ENCODE measurements around the gene CLSTN2. TPM values are rescaled to one million over a fixed set of nuclear protein-coding genes. Genes with fewer than 3 reads are reported as not detected.

The CLSTN2 gene
- total and polyA plus RNA-seq, 9 donors = 28.9 to 263 (median 134) TPM

- Histone ChIP-seq H3K27ac (no peak overlapping the region), H3K27me3 (no peaks in the 10 kb centered on the region), H3K4me3 (no peak overlapping the region), H3K4me1 (ENCODE audit: insufficient read depth) (no peaks in the 10 kb centered on the region), H3K36me3 (no peaks in the 10 kb centered on the region), H3K9me3 (no peaks in the 10 kb centered on the region)
- 97 to 99% (median 98%) methylated on average over 3 of the region's 3 CpGs for WGBS, 3 donors
- no peak for TF ChIP-seq EP300 (IDR thresholded peaks at IDR 0.05)
- no peak for TF ChIP-seq CTCF (IDR thresholded peaks at IDR 0.05)
- no peak for TF ChIP-seq POLR2A (IDR thresholded peaks at IDR 0.05)
- no peak for DNase-seq
- intact Hi-C loops (cut with DNase I) = no loop called here
These were observed 52.9 kb downstream of the CLSTN2 start for GRCh38 chr3:139987908-139988307.

GRCh38 chr3:139988472-139989156 is 53.6 kb downstream of the CLSTN2 start:
- Histone ChIP-seq H3K4me3 (no peak overlapping the region), H3K27ac (no peak overlapping the region), H3K27me3 (no peaks in the 10 kb centered on the region), H3K9me3 (no peaks in the 10 kb centered on the region), H3K4me1 (ENCODE audit: insufficient read depth) (no peaks in the 10 kb centered on the region), H3K36me3 (no peaks in the 10 kb centered on the region)
- intact Hi-C loops (cut with DNase I) = no loop called here
- TF ChIP-seq POLR2A (IDR thresholded peaks at IDR 0.05) = no peak
- TF ChIP-seq CTCF (IDR thresholded peaks at IDR 0.05) = no peak
- TF ChIP-seq EP300 (IDR thresholded peaks at IDR 0.05) = no peak
- 92% methylated on average over 3 of the region's 3 CpGs for WGBS, 3 donors
- DNase-seq = no peak

- H3K9me3 ChIP-seq = no peaks in the 10 kb centered on the region
- no peak overlapping the region for H3K4me3 ChIP-seq
- DNase-seq = no peak
- whole genome bisulfite sequencing, 3 donors = 54 to 72% (median 60%) methylated on average over 3 of the region's 3 CpGs
- H3K36me3 ChIP-seq = no peaks in the 10 kb centered on the region
- no peak overlapping the region for H3K27ac ChIP-seq
- TF ChIP-seq EP300 (IDR thresholded peaks at IDR 0.05) (no peak), CTCF (IDR thresholded peaks at IDR 0.05) (no peak), POLR2A (IDR thresholded peaks at IDR 0.05) (no peak)
- no peaks in the 10 kb centered on the region for H3K4me1 ChIP-seq (ENCODE audit: insufficient read depth)
- intact Hi-C loops (cut with DNase I) = no loop called here
- H3K27me3 ChIP-seq = no peaks in the 10 kb centered on the region
These were observed 59.9 kb downstream of the CLSTN2 start for GRCh38 chr3:139994891-139995290.

- TF ChIP-seq EP300 (IDR thresholded peaks at IDR 0.05) = no peak
- TF ChIP-seq POLR2A (IDR thresholded peaks at IDR 0.05) = no peak
- no peak for TF ChIP-seq CTCF (IDR thresholded peaks at IDR 0.05)
- Histone ChIP-seq H3K27ac (no peak overlapping the region), H3K4me3 (no peak overlapping the region), H3K9me3 (no peaks in the 10 kb centered on the region), H3K4me1 (ENCODE audit: insufficient read depth) (peaks cover 11% of the 10 kb centered on the region), H3K27me3 (no peaks in the 10 kb centered on the region), H3K36me3 (no peaks in the 10 kb centered on the region)
- intact Hi-C loops (cut with DNase I) = no loop called here
- no peak for DNase-seq
These were observed 69.3 kb downstream of the CLSTN2 start for GRCh38 chr3:140004271-140004670.
